GM19238 (cell line): ENCODE measurements around the gene TREH.

ENCODE experiments used
- DNase-seq: peaks from one replicate; pipeline ENCODE4 v3.0.0; 2011; ENCODE audit warnings: low spot score; ENCODE audit not compliant: insufficient read length

The TREH gene

GRCh38 chr11:118629761-118630661, 49.4 kb downstream of the TREH start:
- no peak for DNase-seq

GRCh38 chr11:118628861-118629549, 50.4 kb downstream of the TREH start:
- no peak for DNase-seq

- no peak for DNase-seq
Measured at GRCh38 chr11:118628432-118628831, 51.0 kb downstream of the TREH start.

DNA sequence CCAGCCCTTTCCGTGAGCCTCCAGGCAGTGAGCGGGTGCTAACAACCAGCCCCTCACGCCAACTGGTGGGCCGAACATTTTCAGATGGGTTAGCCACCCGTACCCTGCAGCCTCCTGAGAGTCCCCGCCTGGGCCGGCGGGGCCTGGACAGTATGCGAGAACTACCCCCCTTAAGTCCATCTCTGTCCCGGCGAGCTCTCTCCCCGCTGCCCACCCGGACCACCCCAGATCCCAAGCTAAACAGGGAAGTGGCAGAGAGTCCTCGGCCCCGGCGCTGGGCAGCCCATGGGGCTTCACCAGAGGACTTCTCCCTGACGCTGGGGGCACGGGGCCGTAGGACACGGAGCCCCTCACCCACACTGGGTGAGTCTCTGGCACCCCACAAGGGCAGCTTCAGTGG, 51.4 kb downstream of the TREH start:
- no peak for DNase-seq

DNA sequence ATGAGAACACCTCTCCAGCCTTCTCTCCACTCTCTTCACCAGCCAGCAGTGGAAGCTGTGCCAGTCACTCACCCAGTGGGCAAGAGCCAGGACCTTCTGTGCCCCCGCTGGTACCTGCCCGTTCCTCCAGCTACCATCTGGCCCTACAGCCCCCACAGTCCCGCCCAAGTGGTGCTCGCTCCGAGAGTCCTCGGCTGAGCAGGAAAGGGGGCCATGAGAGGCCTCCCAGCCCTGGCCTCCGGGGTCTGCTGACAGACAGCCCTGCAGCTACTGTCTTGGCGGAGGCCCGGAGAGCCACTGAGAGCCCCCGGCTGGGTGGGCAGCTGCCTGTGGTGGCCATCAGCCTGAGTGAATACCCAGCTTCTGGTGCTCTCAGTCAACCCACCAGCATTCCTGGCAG, 51.9 kb downstream of the TREH start:
- DNase-seq: no peak

DNA sequence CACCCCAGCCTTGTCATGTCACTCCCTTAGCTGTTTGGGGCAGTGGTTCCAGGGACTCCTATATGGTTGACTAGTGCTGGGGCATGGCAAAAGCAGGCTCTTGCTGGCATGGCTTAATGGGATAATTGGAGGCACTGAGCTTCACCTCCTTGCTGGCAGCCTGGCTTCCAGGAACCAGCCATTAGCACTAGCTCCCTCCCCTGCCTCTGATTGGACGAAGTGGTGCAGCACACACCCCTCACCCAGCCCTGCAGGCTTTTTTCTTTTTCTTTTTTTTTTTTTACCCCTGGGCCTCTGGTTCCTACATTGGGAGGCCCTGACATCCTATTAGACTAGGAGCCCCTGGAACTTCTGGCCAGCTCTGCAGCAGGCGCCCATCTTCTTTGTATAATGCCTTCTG, 53.5 kb downstream of the TREH start:
- no peak for DNase-seq

DNA sequence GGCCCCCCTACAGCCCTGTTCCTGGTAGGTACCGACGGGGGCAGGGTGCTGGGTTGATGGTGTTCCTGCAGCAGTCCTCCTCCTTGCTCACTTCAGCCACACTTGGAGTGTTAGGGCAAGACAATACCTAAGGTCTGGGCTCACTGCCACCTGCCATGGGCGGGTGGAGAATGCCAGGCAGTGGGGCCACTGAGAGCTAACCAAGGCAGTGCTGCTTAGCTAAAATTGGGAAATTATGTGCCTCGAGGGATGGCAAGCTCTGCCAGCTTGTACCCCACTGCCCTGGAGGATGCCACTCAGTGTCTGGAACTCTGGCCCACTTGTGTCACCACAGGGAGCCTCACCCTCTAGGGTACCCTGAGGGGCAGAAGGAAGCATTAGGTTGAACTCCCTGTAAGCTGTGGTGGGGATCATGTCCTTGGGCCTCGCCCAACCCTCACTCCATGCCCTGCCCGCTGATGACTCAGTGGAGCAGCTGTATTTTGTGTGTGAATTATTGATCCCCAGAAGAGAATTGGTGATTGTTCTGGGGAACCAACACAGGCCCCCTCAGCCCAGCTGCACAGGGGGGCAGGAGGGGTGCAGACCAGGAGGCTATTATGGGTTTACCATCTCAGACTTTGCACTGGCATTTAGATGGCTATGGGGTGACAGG, 54.3 kb downstream of the TREH start:
- DNase-seq: no peak

- DNase-seq: no peak
Measured at GRCh38 chr11:118623269-118623655, 56.2 kb downstream of the TREH start.

GRCh38 chr11:118622376-118623268, 56.8 kb downstream of the TREH start:
- DNase-seq: no peak

- DNase-seq: no peak
Measured at GRCh38 chr11:118621784-118622375, 57.6 kb downstream of the TREH start.

GRCh38 chr11:118621071-118621783, 58.2 kb downstream of the TREH start:
- no peak for DNase-seq

GRCh38 chr11:118620529-118621070, 58.9 kb downstream of the TREH start:
- DNase-seq: no peak

- no peak for DNase-seq
Measured at GRCh38 chr11:118619444-118620197, 59.8 kb downstream of the TREH start.

DNA sequence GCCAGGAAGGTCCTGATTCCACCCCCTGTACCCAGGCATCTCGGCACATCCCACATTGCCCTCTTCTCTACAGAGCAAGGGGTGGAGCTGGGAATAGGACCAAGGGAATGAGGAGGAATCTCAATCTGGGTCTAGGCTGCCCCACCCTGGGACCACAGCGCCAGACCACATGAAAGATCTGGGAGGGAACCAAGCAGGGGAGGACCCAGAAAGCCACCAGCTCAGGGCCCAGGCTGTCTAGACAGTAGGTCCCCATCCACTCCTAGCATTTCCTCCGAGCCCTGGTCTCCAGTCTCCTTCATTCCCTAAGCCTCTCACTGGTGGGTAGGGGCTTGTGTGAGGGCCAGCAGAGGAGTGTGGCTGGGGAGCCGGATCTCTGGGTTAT, 60.5 kb downstream of the TREH start:
- no peak for DNase-seq

- no peak for DNase-seq
Measured at GRCh38 chr11:118618115-118618990, 61.1 kb downstream of the TREH start.

GRCh38 chr11:118615976-118616371, 63.5 kb downstream of the TREH start:
- DNase-seq: no peak

DNA sequence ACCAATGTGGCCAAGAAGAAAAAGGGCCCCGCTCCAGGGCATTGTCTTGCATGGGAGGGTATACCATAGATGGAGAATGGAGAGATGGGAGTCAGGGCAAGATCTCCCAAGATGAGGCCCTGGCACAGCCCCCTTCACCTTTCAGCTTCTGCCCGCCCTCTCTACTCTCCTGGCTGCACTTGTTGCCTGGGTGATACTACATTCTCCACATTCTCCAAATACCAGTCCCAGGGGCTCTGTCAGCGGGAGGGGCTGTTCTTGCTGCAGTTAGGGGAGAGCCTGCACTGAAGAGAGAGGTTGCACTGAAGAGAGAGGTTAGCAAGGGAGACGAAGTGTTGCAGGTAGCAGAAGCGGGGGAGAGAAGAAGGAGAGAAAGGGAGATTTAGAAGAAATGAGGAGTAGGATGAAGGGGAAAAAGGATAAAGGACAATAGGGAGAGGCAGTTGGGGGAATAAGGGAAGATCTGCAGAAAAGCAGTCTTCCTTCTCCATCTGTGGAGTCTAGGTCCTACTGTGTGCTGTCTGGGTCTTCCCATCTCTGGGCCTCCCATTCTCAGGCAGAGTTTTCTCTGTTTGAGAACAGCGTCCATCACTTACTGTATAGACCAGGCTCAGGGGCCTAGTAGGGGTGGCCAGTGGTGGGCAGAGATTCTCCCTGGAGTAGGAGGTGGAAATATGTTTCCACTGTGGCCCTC, 64.0 kb downstream of the TREH start:
- no peak for DNase-seq

DNA sequence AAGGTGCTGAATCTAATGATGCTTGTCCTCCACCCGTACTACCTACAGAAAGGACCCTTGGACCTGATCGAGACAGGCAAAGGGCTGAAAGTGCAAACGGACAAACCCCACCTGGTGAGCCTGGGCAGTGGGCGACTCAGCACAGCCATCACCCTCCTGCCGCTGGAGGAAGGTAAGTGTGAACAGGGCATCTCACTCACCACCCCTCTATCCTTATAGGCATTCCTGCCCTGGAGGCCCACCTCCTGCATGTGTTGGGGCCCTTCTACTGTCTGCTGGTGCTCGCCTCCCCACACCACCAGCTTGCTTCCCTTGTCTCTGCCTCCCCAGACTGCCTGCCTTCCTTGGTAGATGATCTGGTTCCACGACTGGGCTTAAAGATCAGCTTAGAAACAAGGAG, 64.9 kb downstream of the TREH start:
- no peak for DNase-seq
